ENCODE results near the gene MR1.

The MR1 gene

DNA sequence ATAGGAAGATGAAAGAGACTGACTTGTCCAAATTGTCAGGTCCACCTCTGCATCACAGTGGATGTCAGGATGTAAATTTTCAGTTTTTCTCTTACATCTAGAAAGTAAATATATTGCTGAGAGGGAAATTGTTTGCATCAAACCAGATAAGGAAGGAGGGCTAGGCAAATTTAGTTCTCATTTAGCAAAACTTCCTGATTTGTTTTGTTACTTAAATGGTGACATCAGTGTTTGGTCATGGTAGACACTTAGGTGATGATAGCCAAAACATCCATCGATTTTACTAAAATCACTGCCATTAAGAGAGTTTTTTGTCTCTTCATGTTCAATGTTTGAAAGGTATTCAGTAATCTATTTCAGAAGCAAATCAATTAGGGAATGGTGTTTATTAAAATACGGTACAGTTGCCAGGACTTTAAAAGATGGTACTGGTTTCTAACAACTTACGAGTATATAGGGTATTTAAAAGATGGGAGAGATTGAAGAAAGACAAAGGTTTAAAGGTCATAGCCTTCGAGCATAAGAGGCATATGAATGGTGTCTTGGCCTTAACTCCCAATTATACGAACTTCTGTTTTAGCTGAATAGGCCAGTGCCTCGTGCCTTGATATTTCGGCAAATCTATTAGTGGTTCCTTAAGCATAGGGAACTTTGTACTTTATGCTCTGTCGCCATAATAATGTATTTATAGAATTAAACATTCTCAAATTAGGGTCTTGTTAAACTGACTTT, 57.7 kb downstream of the MR1 start:
- no peak for TF ChIP-seq CTCF (IDR thresholded peaks at IDR 0.05; ENCODE audit: low read depth, low read length)
- peak overlapping the region; percentile 89 to 92 for H3K4me3 ChIP-seq (replicated peaks in 1 of 2; ENCODE audit: low read depth in 2 of 2, low read length in 2 of 2)
- DNase-seq (ENCODE audit: low read depth in 2 of 2), result no peak

DNA sequence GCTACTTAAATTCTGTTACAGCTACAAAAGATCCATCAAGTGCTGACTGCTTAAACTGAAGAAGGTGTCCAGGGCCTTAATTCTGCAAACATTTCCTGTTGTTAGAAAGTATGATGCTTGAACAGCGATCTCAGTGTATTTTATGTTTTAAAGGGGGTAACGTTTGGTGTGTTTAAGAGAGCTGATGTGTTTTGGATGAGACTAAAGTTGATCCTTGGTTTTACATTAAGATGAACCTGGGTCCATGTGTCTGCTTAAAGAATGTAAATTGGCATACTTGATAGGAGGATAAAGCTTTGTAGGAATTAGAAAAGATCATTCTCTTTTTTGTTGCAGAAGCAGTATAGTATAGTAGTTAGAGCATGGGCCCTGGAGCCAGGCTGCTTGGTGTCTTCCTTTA, 58.3 kb downstream of the MR1 start:
- H3K4me3 ChIP-seq (replicated peaks in 1 of 2; ENCODE audit: low read depth in 2 of 2, low read length in 2 of 2), result peak overlapping the region in 1 of 2 donors; percentile 92
- no peak for TF ChIP-seq CTCF (IDR thresholded peaks at IDR 0.05; ENCODE audit: low read depth, low read length)
- DNase-seq (ENCODE audit: low read depth in 2 of 2), result no peak

GRCh38 chr1:181092883-181093458, 59.2 kb downstream of the MR1 start:
- TF ChIP-seq CTCF (IDR thresholded peaks at IDR 0.05; ENCODE audit: low read depth, low read length), result no peak
- no peak for DNase-seq (ENCODE audit: low read depth in 2 of 2)
- H3K4me3 ChIP-seq (replicated peaks in 1 of 2; ENCODE audit: low read depth in 2 of 2, low read length in 2 of 2), result no peak overlapping the region

GRCh38 chr1:181094416-181095212, 60.8 kb downstream of the MR1 start:
- no peak overlapping the region for H3K4me3 ChIP-seq (replicated peaks in 1 of 2; ENCODE audit: low read depth in 2 of 2, low read length in 2 of 2)
- no peak for TF ChIP-seq CTCF (IDR thresholded peaks at IDR 0.05; ENCODE audit: low read depth, low read length)
- DNase-seq (ENCODE audit: low read depth in 2 of 2), result peak; percentile 96 to 97

GRCh38 chr1:181095260-181095659, 61.5 kb downstream of the MR1 start:
- TF ChIP-seq CTCF (IDR thresholded peaks at IDR 0.05; ENCODE audit: low read depth, low read length), result no peak
- H3K4me3 ChIP-seq (replicated peaks in 1 of 2; ENCODE audit: low read depth in 2 of 2, low read length in 2 of 2), result no peak overlapping the region
- DNase-seq (ENCODE audit: low read depth in 2 of 2), result no peak

GRCh38 chr1:181095763-181096184, 62.0 kb downstream of the MR1 start:
- TF ChIP-seq CTCF (IDR thresholded peaks at IDR 0.05; ENCODE audit: low read depth, low read length), result no peak
- H3K4me3 ChIP-seq (replicated peaks in 1 of 2; ENCODE audit: low read depth in 2 of 2, low read length in 2 of 2), result no peak overlapping the region
- no peak for DNase-seq (ENCODE audit: low read depth in 2 of 2)
